GM18507 (cell line): Measurements from ENCODE around the gene TMEM117.
"Not testable (repeated sequence)": the region's sequence is repeated elsewhere in the genome, so short reads cannot be mapped to it uniquely, and the experiment has no call there.

Experiments used
- DNase-seq: peaks from one replicate; pipeline ENCODE4 v3.0.0; 2011; ENCODE audit warnings: low read depth; ENCODE audit not compliant: insufficient read length; ENCODE audit errors: extremely low spot score
- FAIRE-seq: peaks from 2 replicates; lab custom pipeline; 2011; peaks lifted over from hg19 to GRCh38; lab: Jason Lieb, UNC

Gene TMEM117

GRCh38 chr12:44314007-44314500, 478.2 kb downstream of the TMEM117 start:
- no peak for FAIRE-seq
- no peak for DNase-seq

- FAIRE-seq (peak; percentile 79), DNase-seq (no peak)
Observed at GRCh38 chr12:44317651-44318126, 481.8 kb downstream of the TMEM117 start.

DNA sequence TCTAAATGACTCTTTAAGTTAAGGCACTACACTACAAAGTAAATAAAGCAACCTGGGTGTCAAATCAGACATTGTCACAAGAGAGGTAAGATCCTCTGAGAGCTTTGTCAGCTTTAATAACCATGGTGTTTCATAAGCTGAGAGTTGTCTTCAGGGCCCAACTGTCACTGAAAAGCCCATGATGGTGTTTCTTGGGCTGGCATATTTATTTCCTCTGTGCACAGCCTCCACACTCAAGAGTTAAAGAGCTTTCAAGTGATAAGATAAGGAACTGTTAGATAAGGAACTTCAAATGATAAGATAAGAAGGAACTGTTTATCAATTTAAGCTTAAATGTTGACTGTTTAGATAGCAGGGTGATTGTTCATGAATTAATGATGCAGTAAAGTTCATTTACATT, 495.4 kb downstream of the TMEM117 start:
- no peak for DNase-seq
- no peak for FAIRE-seq

- no peak for DNase-seq
Observed at GRCh38 chr12:44334347-44334746, 498.5 kb downstream of the TMEM117 start.

GRCh38 chr12:44335030-44335429, 499.1 kb downstream of the TMEM117 start:
- DNase-seq, result no peak
- FAIRE-seq, result no peak

More at GRCh38 chr12:44334347-44334746, 498.5 kb downstream of the TMEM117 start:
- no peak for FAIRE-seq

- FAIRE-seq (no peak), DNase-seq (no peak)
Observed at GRCh38 chr12:44336577-44336976, 500.7 kb downstream of the TMEM117 start.

DNA sequence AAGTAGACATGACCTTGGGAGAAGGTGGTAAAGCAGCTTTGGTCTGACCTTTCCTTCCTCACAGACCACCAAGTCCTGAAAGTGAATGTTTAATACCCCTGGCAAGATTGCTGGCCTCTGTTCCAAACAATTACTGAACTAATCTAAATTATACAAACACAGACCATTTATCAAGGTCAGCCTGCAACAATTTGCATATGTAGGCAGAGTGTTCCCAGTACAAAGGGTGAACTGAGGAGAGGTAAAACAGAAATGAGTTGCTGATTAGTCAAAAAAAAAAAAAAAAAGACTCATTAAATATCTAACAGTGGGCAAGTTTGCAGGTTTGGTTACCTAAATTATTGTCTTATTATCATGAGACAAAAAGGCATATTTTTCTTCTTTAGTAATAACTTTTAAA, 506.5 kb downstream of the TMEM117 start:
- FAIRE-seq (no peak), DNase-seq (no peak)

DNA sequence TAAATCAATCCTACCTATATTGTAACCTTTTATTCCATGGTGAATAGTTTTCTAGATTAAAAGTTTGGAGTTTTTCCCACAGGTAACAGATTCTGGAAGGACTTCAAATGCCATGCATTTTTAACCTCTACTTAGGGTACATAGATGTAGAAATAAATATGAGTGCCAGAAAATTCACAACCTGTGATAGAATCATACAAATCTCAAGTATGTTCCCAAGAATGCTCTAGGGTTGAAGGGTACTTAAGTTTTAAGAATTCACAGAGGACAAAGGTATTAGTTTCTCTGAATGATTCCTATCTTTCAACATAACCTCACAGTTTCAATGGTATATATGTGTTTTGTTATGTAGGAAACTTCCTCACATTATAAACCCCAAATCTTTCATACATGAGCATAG, 511.3 kb downstream of the TMEM117 start:
- no peak for FAIRE-seq
- no peak for DNase-seq

DNA sequence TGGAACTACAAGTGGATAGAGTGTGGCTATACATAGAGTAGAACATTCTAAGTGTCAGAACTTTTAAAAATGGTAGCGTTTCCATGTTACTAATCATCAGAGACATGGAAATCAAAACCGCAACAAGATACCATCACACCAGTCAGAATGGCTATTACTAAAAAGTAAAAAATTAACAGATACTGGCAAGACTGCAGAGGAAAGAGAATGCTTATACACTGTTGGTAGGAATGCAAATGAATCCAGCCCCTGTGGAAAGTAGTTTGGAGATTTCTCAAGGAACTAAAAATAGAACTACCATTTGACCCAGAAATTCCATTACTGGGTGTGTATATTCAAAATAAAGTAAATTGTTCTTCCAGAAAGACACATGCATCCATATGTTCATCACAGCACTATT, 521.6 kb downstream of the TMEM117 start:
- FAIRE-seq, result no peak

DNA sequence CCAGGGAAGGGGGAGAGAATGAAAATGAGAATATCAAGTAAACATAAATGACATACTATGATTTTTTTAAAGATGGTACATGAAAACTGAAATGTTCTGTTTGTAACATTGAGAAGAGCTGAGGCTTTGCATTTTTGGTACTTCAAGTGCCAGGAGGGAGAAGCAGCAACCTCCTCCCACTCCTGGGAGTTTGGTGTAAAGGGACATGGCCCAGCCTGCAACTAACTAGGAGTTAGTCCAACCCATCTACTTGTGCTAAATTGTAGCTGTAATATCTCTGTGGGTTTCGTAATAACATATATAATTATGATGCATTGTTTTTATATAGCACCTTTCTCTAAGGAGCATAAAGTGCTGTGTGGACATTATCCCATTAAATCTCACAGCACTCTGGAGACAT, 522.8 kb downstream of the TMEM117 start:
- no peak for FAIRE-seq
- no peak for DNase-seq

More for the DNA sequence above, 521.6 kb downstream of the TMEM117 start:
- DNase-seq, result no peak

- DNase-seq, result no peak
Observed at GRCh38 chr12:44362947-44363346, 527.1 kb downstream of the TMEM117 start.

GRCh38 chr12:44367136-44367535, 531.3 kb downstream of the TMEM117 start:
- no peak for FAIRE-seq
- DNase-seq, result no peak

More at GRCh38 chr12:44362947-44363346, 527.1 kb downstream of the TMEM117 start:
- FAIRE-seq, result no peak

DNA sequence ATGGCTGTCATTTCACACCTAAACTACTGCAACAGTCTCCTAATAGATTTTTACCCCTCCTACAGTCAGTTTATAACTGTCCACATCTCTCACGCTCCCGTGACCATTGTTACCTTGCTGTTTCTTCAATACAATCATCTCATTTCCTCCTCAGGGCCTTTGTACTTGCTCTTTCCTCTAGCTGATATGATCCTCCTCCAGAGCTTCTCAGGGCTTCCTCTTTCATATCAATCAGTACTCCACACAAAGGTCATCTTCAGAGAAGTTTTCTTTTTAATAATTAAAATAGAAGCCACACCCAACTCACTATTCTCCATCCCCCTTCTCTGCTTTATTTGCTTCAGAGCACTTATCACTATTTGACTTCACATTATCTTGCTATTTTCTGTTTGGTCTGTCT, 532.0 kb downstream of the TMEM117 start:
- DNase-seq (no peak), FAIRE-seq (no peak)

DNA sequence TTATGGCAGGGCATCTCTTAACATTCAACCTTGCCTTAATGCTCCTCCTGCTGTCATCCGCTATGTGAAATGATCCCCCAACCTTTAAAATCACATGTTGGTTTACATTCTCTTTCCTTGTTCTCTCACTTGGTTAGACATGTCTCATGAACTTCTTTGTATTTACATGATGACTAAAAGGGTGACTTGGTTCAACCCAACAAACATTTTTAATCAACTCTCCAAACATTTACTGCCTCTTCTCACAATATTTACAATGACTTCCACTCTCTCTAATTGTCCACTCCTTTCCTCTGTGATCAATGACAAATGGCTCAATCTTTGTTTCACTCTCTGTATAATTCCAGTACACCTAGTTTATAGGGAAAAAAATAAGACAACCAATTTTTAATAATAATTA, 534.1 kb downstream of the TMEM117 start:
- no peak for FAIRE-seq
- no peak for DNase-seq

- FAIRE-seq (no peak), DNase-seq (no peak)
Observed at GRCh38 chr12:44370982-44371381, 535.1 kb downstream of the TMEM117 start.

- no peak for FAIRE-seq
- no peak for DNase-seq
Observed at GRCh38 chr12:44372259-44372658, 536.4 kb downstream of the TMEM117 start.

DNA sequence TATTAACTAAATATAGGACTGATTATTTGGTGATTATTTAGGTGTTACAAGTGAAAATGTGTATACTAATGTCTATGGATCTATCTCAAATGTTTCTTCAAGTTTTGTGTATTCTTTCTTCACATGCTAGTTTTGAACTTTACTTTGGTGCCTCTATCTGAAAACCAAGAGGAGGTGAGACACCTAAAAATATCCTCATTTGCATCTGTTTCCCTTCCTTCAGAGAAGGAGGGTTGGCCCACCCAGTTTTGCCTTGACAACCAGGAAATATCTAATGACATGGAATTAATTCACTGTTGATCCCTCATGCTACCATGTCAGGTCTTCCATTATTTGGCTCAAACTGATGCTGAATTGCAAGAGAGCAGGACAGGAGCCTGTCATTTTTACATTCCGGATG, 539.8 kb downstream of the TMEM117 start:
- FAIRE-seq, result no peak
- DNase-seq, result no peak

DNA sequence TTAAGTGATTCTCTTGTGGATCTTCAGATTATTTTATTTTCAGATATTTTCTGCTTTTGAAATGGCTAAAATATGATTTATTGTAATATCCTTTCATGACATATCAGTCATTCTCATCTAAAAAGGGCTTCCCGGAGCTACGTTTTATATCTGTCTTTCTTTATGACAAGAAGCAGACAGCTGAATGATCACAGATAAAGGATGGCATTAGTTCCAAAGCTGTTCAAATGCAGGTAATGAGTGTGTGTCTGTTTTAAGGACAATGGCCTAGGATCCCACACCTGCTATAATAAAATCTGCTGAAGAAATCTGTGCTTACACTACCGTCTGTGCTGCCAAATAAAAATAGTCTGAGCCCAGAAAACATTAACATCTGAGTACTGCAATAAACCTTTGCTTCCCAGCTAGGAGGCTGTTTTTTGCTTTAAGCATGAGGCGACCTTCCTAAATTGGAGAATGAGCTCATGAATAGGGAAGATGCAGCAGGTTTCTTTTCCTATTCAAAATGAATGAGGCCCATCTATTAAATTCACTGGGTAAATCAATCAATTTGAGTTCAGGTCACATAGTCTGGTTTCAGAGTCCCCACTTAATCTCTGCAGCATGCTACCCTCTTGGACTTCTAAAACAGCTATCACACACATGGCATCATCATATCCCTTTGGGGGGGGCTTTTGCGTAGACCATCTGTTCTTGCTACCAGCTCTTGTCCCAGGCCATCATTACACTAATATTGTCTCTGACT, 541.7 kb downstream of the TMEM117 start:
- no peak for DNase-seq
- FAIRE-seq, result no peak

DNA sequence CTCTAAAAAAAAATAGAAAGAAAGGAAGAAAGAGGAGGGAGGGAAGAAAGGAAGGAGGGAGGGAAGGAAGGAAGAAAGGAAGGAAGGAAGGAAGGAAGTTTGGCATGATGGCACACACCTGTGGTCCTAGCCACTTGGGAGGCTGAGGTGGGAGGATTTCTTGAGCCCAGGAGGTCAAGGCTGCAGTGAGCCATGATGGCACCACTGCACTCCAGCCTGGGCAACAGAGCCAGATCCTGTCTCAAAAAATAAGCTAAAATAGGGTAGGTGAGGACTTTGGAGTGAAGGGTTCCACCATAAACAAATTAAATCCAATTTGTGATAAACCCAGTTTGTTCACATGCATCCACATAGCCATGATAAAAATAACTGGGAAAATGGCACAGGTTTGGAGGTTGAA, 543.2 kb downstream of the TMEM117 start:
- not testable (repeated sequence) for FAIRE-seq, DNase-seq

DNA sequence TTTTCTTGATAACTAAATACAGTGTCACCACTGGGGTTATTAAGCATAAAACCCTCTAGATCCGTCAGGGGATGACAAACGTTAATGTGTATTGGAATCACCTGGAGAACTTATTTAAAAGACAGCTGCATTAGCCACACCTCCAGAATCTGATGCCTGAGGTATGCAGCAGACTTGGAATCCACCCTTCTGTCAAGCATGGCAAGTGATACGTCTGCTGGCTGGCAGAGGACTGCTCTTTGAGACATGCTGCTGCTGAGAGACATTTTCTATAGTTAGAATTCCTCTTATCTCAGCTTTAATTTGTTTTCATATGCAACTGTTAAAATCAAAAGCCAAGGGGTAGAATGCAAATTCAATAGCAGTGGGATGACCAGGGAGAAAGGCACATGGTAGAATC, 544.0 kb downstream of the TMEM117 start:
- FAIRE-seq (no peak), DNase-seq (no peak)

- no peak for FAIRE-seq
- DNase-seq, result no peak
Observed at GRCh38 chr12:44380861-44381260, 545.0 kb downstream of the TMEM117 start.
